OCI-LY1 (cell line): ENCODE measurements around the gene RBM43.

ENCODE experiments used
- CTCF ChIP-seq: fragments of 200-600 bp; sonication (generic), shearing (Covaris generic); IDR thresholded peaks from 2 replicates; pipeline ENCODE4 v1.5.1; 2017; ENCODE audit warnings: mild to moderate bottlenecking, antibody characterized with exemption, low read length, moderate library complexity, mixed read lengths
- EZH2 ChIP-seq: fragments of 200-600 bp; sonication (generic), shearing (Covaris generic); IDR thresholded peaks from 2 replicates; pipeline ENCODE4 v1.8.0; 2017; ENCODE audit warnings: borderline replicate concordance, mixed run types, mild to moderate bottlenecking, antibody characterized with exemption, low read length, moderate library complexity, mixed read lengths

- TF ChIP-seq CTCF (no peak), EZH2 (no peak)
Measured at GRCh38 chr2:151268085-151268484, 6.4 kb upstream of the RBM43 start.
